BE2C (cell line): Measurements from ENCODE around the gene LAPTM5.

ENCODE experiments used
- DNase-seq: peaks from one replicate; pipeline ENCODE4 v3.0.0-alpha.2; 2020
- H3K27me3 ChIP-seq: fragments of 250-450 bp; sonication (Bioruptor Pico); 2 replicates; pipeline ENCODE4 v1.5.1; 2020; ENCODE audit warnings: mild to moderate bottlenecking
- H3K36me3 ChIP-seq: fragments of 250-450 bp; sonication (Bioruptor Pico); 2 replicates; pipeline ENCODE4 v1.5.1; 2020; ENCODE audit warnings: mild to moderate bottlenecking
- H3K4me1 ChIP-seq: fragments of 250-450 bp; sonication (Bioruptor Pico); 2 replicates; pipeline ENCODE4 v1.5.1; 2020
- H3K4me3 ChIP-seq: 2 replicates; pipeline ENCODE4 v1.5.1; 2011; ENCODE audit warnings: low read depth, low read length
- H3K9me3 ChIP-seq: fragments of 250-450 bp; sonication (Bioruptor Pico); 2 replicates; pipeline ENCODE4 v1.5.1; 2020
- CTCF ChIP-seq: IDR thresholded peaks from 2 replicates; pipeline ENCODE4 v1.5.1; 2012; ENCODE audit warnings: mild to moderate bottlenecking, low read depth, low read length

The LAPTM5 gene

DNA sequence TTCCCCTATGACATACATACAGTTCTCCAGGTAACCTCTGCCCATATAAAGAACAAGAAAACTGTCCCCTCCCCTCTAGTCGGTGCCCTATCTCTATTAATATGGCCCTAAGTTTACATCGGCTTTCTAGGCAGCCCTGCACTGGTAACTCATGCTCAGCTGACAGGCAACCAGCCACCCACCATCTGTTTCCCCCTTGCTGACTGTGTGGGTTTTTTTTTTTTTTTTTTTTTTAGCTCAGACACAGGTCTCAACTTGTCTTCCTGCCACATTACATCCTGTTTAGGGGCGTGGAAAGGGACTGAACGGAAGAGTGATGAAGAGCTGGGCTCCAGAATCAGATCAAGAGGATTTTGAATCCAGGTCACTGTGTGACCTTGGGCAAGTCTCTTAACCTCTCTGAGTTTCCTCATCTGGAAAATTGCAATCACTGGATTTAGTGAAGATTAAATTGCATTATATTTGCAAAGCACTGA is 14.0 kb downstream of the LAPTM5 start:
- DNase-seq = no peak
- no peaks in the 10 kb centered on the region for H3K9me3 ChIP-seq
- no peak overlapping the region for H3K4me3 ChIP-seq
- no peak for TF ChIP-seq CTCF
- no peaks in the 10 kb centered on the region for H3K4me1 ChIP-seq
- no peaks in the 10 kb centered on the region for H3K36me3 ChIP-seq
- H3K27me3 ChIP-seq = no peaks in the 10 kb centered on the region

- H3K4me1 ChIP-seq = no peaks in the 10 kb centered on the region
- H3K4me3 ChIP-seq = no peak overlapping the region
- no peaks in the 10 kb centered on the region for H3K36me3 ChIP-seq
- no peaks in the 10 kb centered on the region for H3K27me3 ChIP-seq
- no peak for DNase-seq
- TF ChIP-seq CTCF = no peak
- H3K9me3 ChIP-seq = no peaks in the 10 kb centered on the region
These were observed 14.5 kb downstream of the LAPTM5 start for GRCh38 chr1:30742963-30743559.

DNA sequence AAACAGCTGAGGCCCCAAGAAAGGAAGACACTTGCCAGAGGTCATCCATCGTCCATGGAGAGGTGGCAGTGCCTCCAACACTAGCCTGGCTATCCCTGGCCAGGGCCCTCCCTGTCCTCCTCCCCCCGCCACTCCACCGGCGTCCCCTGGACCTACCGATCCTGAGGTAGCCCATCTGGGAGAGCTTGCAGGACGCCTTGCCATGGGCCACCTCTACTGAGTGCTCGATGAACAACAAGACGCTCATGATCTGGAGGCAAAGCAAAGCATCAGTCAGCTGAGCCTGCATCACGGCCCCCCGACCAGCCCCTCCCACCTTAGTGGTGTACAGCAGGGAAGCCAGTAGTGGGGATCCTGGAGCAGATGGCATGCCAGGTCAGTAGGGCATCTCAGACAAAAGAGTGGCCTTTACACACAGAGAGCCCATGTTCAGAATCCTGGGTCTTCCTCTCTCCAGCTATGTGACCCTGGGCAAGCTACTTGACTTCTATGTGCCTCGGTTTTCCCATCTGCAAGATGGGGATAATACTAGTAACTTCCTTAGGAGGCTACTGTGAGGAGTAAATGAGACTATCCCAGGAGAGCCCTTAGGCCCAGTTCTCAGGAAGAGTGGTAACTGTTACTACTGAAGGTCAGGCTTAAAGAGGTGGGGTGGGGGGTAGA is 15.1 kb downstream of the LAPTM5 start:
- DNase-seq = no peak

DNA sequence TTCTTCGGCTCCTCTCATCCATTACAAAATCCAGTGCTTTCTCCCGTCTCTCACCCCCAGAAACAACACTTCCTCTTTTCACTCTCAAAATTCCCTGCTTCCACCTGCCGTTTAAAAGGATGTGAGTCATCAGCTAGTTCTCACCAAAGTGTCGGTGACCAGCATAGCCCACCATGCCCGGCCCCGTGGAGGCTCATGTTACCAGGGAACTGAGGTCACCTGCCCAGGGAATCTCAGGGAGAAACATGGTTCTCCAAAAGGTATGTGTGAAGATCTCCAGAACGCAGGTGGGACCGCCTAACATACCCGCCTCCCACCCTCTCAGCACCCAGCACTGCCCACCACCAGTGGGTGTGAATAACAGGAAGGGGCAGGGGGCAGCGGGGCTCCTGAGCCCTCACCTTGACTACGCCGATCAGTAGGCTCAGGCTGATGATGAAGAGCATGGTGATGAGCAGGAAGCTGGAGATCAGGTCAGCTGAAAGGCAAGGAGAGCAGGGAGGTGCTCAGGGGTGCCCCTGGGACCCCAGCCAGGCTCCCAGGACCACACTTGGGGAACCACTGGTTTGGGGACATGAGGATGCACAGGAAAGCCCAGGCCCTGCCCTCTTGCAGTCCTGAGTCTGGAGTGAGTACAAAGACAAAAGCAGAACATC is 16.2 kb downstream of the LAPTM5 start:
- no peaks in the 10 kb centered on the region for H3K36me3 ChIP-seq
- H3K4me1 ChIP-seq = no peaks in the 10 kb centered on the region
- TF ChIP-seq CTCF = no peak
- no peak for DNase-seq
- H3K9me3 ChIP-seq = no peaks in the 10 kb centered on the region
- H3K27me3 ChIP-seq = no peaks in the 10 kb centered on the region
- no peak overlapping the region for H3K4me3 ChIP-seq

More for the DNA sequence above, 15.1 kb downstream of the LAPTM5 start:
- Histone ChIP-seq H3K4me1 (no peaks in the 10 kb centered on the region), H3K36me3 (no peaks in the 10 kb centered on the region), H3K27me3 (no peaks in the 10 kb centered on the region), H3K9me3 (no peaks in the 10 kb centered on the region), H3K4me3 (no peak overlapping the region)
- no peak for TF ChIP-seq CTCF

DNA sequence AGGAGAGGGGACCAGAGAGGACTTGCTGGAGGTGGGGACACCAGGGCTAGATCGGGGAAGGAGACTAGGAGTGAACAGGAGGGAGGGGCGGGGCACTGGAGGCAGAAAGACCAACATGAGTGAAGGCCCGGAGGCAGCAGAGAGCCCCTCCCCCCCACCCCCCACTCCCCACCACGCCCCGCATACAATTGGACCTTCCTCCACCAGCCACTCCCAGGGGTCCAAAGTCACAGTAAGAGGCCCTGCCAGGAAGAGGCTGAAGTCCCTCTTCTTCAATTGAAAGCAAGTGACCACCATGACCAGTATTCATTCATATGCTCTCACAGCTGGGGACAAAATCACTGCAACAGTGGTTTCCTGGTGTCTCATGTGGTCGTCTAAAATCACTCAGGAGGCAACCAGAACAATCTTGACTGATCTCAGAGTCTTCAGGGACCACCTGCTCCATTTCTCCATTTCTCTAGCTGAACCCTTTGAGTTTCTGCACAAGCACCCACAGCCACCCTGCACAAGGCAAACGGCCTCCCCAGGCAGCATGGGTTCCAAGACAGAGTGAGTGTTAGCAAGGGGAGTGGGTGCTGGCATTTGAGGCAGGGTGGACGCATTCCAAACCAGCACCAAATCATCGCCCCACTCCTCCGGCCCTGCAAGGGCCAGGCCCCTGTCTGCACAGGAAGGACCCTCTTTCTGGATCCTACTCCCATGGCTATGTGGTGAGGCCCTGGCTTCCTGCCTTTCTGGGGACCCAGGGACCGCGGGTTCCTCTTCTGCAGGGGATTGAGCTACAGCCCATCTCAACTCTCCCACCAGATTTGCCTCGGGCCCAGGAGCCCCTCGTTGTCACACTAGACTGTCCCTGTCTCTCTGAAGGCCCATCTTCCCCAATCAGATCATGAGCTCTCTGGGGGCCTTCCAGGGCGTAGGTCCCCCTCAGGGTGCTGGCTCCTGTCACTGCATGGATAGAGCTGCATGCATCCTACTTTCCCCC is 17.0 kb downstream of the LAPTM5 start:
- Histone ChIP-seq H3K27me3 (no peaks in the 10 kb centered on the region), H3K4me3 (no peak overlapping the region), H3K9me3 (no peaks in the 10 kb centered on the region), H3K36me3 (no peaks in the 10 kb centered on the region), H3K4me1 (no peaks in the 10 kb centered on the region)
- TF ChIP-seq CTCF = no peak
- no peak for DNase-seq
